ENCODE data around the gene SELENOW. TPM values are rescaled to one million over a fixed set of nuclear protein-coding genes. Genes with fewer than 3 reads are reported as not detected.
"Not testable (repeated sequence)": the region's sequence is repeated elsewhere in the genome, so short reads cannot be mapped to it uniquely, and the experiment has no call there.

Gene SELENOW
- total and polyA plus RNA-seq, 2 of the 8 experiments (the other 6 are each of a cell fraction or from before 2014, with no cell fraction given): 371 to 588 TPM

- H3K4me2 ChIP-seq (ENCODE audit: insufficient read depth in 1 of 2, low read depth in 2 of 2, low read length in 2 of 2); H3K4me3 ChIP-seq (ENCODE audit: extremely low read depth in 1 of 4, insufficient read depth in 2 of 4, low read depth in 3 of 4, low read length in 4 of 4); H4K20me1 ChIP-seq (replicated peaks in 1 of 2; ENCODE audit: control insufficient read depth in 1 of 2, insufficient read depth in 2 of 2, low read length in 2 of 2); DNase-seq (ENCODE audit: low read depth in 1 of 2, low spot score in 2 of 2); H2AK5ac ChIP-seq (ENCODE audit: low read depth, low read length); H3K27me3 ChIP-seq (replicated peaks in 1 of 4; ENCODE audit: control insufficient read depth in 3 of 4, extremely low read depth in 1 of 4, insufficient read depth in 3 of 4, low read length in 3 of 4); H2BK5ac ChIP-seq (ENCODE audit: low read depth, low read length); H3K56ac ChIP-seq (replicated peaks; ENCODE audit: insufficient read length, low read depth, low read length); H3K79me1 ChIP-seq (ENCODE audit: low read depth, low read length); H2BK120ac ChIP-seq (replicated peaks; ENCODE audit: low read depth, low read length); H3K18ac ChIP-seq (ENCODE audit: extremely low read depth, low read length); H4K91ac ChIP-seq (replicated peaks; ENCODE audit: insufficient read length, low read length); H3K23ac ChIP-seq (ENCODE audit: insufficient read length); H3K14ac ChIP-seq (ENCODE audit: insufficient read length); H3K9ac ChIP-seq (replicated peaks in 1 of 4; ENCODE audit: extremely low read depth in 1 of 4, low read depth in 3 of 4, low read length in 3 of 4); H3K36me3 ChIP-seq (ENCODE audit: control insufficient read depth in 2 of 4, insufficient read depth in 4 of 4, low read length in 3 of 4); H3K9me3 ChIP-seq (ENCODE audit: insufficient read depth in 2 of 2, low read depth in 1 of 2, low read length in 1 of 2); H4K8ac ChIP-seq (ENCODE audit: extremely low read depth, insufficient read depth, low read length); H3K4ac ChIP-seq (replicated peaks; ENCODE audit: insufficient read length, low read depth, low read length); H2AFZ ChIP-seq (ENCODE audit: low read length); H4K5ac ChIP-seq (ENCODE audit: insufficient read length, low read depth, low read length); H3K23me2 ChIP-seq (ENCODE audit: low read depth, low read length); FAIRE-seq; H3K27ac ChIP-seq (ENCODE audit: low read depth, low read length); H3K4me1 ChIP-seq (replicated peaks in 1 of 4; ENCODE audit: control insufficient read depth in 3 of 4, insufficient read depth in 4 of 4, low read length in 3 of 4); H3K79me2 ChIP-seq (ENCODE audit: control insufficient read depth in 1 of 2, insufficient read depth in 2 of 2, low read length in 2 of 2): not testable (repeated sequence)
- peak overlapping the region; percentile 21; the same call in 1 of the 2 replicates for H2BK20ac ChIP-seq (ENCODE audit: low read length)
- H2BK15ac ChIP-seq (ENCODE audit: low read length): peak overlapping the region; percentile 65; the same call in 1 of the 2 replicates
- peak overlapping the region; percentile 63; the same call in 1 of the 2 replicates for H2BK12ac ChIP-seq (ENCODE audit: low read depth, low read length)
- ChIA-PET CTCF (ENCODE audit: partially characterized antibody) (interaction anchor here (0.6 kb wide), 1 partner anchor 338 kb away, joined by 3 read pairs; no protein-coding TSS in a partner anchor), POLR2A (ENCODE audit: partially characterized antibody) (interaction anchor here (1.5 kb wide), 1 partner anchor 18 kb away, joined by 3 read pairs; no protein-coding TSS in a partner anchor)
- 85% methylated on average over 6 of the region's 6 CpGs; no CpG with 5 or more reads in 1 of the 2 experiments for WGBS, 2 experiments (ENCODE audit: extremely low coverage in 1 of 2, insufficient coverage in 1 of 2, insufficient read length in 1 of 2, insufficient replicate concordance in 2 of 2, low coverage in 1 of 2, low lambda C conversion rate in 2 of 2, missing lambda C conversion rate in 1 of 2)
Measured at GRCh38 chr19:47771291-47771690, 7.2 kb upstream of the SELENOW start.

Data from H1 (cell line).